ENCODE data around the gene NDOR1. TPM values are rescaled to one million over a fixed set of nuclear protein-coding genes. Genes with fewer than 3 reads are reported as not detected.

Gene NDOR1
- total RNA-seq, 1 donor from 2014 or later = 39.4 TPM

DNA sequence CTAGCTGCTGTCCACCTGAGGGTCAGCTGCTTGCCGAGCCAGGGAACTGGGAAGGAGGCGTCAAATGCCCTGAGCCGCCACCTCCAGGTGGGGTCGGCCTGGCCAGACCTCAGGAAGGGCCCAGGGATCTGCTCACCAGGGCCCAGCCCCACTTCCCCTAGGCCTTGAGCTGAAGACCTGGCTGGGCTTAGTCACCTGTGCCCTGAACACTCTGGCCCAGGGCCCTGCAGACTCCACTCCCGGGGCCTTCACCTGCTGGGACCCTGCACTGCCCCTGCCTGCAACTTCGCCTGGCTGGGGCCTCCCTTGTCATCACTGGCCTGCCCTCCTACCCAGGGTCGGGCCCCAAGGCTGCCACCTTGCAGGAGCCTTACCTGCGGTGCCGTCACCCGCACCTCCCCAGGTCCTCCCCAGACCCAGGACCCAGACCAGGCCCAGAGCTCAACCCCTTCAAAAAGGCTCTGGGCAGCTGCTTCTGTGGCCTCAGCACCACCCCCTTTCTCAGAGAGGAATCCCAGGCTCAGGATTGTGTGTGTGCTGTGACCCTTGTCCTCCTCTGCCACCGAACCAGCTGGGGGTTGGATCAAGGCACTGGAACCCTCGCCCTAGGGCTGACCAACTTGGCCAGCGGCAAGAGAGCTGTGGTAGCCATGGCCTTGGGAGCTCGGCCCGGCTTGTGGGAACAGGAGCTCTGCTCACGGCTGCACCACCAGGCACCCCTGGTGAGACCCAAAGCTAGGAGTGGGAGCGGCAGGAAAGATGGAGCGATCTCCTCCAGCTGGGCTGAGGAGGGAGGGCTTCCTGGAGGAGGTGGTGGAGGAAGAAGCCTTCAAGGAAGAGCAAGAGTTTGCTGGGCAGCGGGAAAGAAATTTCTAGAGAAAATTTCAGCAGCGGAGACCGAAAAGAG is 48.5 kb downstream of the NDOR1 start:
- H3K36me3 Mint-ChIP-seq (ENCODE audit: low read depth) = peaks cover 2% of the 10 kb centered on the region
- peak overlapping the region; percentile 97 for H3K4me3 Mint-ChIP-seq
- DNase-seq (ENCODE audit: low read depth, low spot score) = no peak

DNA sequence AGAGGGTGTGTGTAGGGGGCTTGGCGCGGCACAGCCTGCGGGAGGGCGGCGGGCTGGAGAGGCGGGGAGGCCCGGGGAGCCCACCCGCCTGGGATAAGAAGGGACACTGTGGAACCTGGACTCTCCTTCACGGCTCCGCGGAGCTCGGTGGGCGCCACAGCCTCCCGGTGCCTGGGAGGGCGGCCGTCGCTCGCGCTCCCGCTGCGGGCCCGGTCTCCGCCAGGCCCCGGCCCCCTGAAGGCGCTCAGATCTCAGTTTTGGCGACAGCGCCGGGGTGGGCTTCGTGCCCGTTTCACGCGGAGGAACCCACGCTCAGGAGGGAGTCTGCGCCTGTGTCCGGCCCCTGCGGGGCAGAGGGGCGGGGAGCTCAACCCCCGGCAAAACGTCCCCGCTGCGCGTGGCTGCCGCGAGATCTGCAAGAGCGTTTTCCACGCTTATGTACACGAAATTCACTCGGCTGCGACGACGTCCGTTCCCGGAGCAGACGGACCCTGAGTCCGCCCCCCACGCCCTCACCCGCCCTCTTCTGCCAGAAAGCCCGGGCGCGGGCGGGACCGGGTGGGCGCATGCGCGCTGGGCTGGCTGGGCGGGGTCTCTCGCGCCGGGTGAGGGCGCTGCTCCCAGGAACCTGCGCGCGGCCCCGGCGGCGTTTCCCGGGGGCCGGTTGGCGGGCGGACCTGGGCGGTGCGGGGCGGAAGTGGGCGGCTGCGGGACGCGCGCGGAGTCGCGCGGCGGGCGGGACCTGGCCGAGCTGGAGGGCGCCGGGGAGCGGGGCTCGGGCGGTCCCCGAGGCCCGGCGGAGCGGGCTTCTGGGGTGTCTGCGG is 49.3 kb downstream of the NDOR1 start, which contains the start of gene NELFB:
Gene NELFB, plus strand, starts transcription at position 704 of the 824 bp plus-strand sequence.
- TF ChIP-seq, protein P1, sequence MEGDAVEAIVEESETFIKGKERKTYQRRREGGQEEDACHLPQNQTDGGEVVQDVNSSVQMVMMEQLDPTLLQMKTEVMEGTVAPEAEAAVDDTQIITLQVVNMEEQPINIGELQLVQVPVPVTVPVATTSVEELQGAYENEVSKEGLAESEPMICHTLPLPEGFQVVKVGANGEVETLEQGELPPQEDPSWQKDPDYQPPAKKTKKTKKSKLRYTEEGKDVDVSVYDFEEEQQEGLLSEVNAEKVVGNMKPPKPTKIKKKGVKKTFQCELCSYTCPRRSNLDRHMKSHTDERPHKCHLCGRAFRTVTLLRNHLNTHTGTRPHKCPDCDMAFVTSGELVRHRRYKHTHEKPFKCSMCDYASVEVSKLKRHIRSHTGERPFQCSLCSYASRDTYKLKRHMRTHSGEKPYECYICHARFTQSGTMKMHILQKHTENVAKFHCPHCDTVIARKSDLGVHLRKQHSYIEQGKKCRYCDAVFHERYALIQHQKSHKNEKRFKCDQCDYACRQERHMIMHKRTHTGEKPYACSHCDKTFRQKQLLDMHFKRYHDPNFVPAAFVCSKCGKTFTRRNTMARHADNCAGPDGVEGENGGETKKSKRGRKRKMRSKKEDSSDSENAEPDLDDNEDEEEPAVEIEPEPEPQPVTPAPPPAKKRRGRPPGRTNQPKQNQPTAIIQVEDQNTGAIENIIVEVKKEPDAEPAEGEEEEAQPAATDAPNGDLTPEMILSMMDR (conservative IDR thresholded peaks at IDR 0.05) = no peak
- no peaks in the 10 kb centered on the region for H3K9me3 Mint-ChIP-seq
- peaks cover 2% of the 10 kb centered on the region for H3K36me3 Mint-ChIP-seq (ENCODE audit: low read depth)
- peaks cover 3% of the 10 kb centered on the region for H3K27me3 Mint-ChIP-seq (ENCODE audit: low read depth)
- peaks cover 13% of the 10 kb centered on the region for H3K4me1 Mint-ChIP-seq
- H3K27ac Mint-ChIP-seq (ENCODE audit: unreplicated experiment) = peak within 1 kb of the TSS; percentile 83
- DNase-seq (ENCODE audit: low read depth, low spot score) = peak; percentile 99
- H3K4me3 Mint-ChIP-seq = peak within 1 kb of the TSS; percentile 97

More for the DNA sequence above, 48.5 kb downstream of the NDOR1 start:
- TF ChIP-seq, protein P1 (conservative IDR thresholded peaks at IDR 0.05) = no peak
- H3K27ac Mint-ChIP-seq (ENCODE audit: unreplicated experiment) = peak overlapping the region; percentile 83
- H3K9me3 Mint-ChIP-seq = no peaks in the 10 kb centered on the region
- H3K4me1 Mint-ChIP-seq = peaks cover 13% of the 10 kb centered on the region
- peaks cover 3% of the 10 kb centered on the region for H3K27me3 Mint-ChIP-seq (ENCODE audit: low read depth)

DNA sequence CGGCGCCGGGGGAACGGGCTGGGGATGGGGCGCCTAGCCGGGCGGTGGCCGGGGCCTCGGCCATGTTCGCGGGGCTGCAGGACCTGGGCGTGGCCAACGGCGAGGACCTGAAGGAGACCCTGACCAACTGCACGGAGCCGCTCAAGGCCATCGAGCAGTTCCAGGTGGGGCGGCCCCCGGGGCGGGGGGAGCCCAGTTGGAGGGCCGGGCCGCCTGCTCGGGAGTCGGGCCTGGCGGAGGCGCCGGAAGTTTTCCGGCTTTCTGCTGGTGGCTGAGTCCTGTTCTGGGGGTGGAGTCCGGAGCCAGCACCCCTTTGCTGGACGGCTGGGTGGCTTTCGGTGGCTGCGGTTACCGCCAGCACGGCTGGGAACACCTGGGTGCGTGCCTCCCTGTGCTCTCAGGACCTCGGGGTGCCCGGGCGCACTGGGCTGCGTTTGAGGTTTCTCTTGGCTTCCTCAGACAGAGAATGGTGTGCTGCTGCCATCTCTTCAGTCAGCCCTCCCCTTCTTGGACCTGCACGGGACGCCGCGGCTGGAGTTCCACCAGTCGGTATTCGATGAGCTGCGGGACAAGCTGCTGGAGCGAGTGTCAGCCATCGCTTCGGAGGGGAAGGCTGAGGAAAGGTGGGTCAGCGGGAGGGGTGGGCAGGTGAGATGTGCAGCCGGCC is 50.1 kb downstream of the NDOR1 start:
- Mint-ChIP-seq H3K27ac (ENCODE audit: unreplicated experiment) (no peak overlapping the region), H3K4me1 (peaks cover 13% of the 10 kb centered on the region), H3K27me3 (ENCODE audit: low read depth) (peaks cover 3% of the 10 kb centered on the region), H3K4me3 (peak overlapping the region; percentile 88), H3K36me3 (ENCODE audit: low read depth) (peaks cover 2% of the 10 kb centered on the region), H3K9me3 (no peaks in the 10 kb centered on the region)
- TF ChIP-seq, protein P1 (conservative IDR thresholded peaks at IDR 0.05) = no peak
- no peak for DNase-seq (ENCODE audit: low read depth, low spot score)

DNA sequence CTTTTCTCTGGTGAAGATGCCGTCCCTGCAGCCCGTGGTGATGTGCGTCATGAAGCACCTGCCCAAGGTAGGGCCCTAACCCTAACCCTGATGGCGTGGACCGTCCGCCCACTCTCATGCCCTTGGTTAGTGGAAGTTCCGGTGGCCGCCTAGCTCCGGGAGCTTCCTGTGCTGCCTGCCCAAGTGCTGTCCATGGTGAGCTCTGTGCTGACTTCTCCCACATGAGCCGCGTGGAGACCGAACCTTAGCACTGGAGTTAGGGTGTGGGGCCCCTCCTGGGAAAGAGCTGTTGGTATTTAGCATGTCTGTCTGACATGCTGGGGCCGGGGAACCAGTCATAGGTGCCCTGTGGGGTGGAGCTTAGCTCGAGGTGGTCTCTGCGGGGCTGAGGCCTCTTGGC is 50.9 kb downstream of the NDOR1 start:
- DNase-seq (ENCODE audit: low read depth, low spot score) = no peak
- Mint-ChIP-seq H3K4me1 (peaks cover 8% of the 10 kb centered on the region), H3K36me3 (ENCODE audit: low read depth) (peaks cover 3% of the 10 kb centered on the region), H3K27ac (ENCODE audit: unreplicated experiment) (no peak overlapping the region), H3K4me3 (peak overlapping the region; percentile 88), H3K27me3 (ENCODE audit: low read depth) (peaks cover 3% of the 10 kb centered on the region), H3K9me3 (no peaks in the 10 kb centered on the region)
- TF ChIP-seq, protein P1 (conservative IDR thresholded peaks at IDR 0.05) = no peak

DNA sequence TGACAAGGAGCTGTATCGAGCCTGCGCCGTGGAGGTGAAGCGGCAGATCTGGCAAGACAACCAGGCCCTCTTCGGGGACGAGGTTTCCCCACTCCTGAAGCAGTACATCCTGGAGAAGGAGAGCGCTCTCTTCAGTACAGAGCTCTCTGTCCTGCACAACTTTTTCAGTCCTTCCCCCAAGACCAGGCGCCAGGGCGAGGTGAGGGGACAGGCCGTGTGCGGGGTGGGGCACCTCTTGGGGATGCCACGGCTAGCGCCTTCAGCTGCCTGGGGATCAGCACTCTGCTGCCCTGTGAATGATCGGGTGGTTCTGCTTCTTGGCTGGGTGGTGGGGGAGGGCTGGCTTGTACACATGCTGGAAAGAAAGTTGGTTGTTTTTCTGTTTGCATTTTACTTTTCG is 51.4 kb downstream of the NDOR1 start:
- H3K4me1 Mint-ChIP-seq = peaks cover 10% of the 10 kb centered on the region
- no peak for DNase-seq (ENCODE audit: low read depth, low spot score)
- H3K27ac Mint-ChIP-seq (ENCODE audit: unreplicated experiment) = no peak overlapping the region
- peaks cover 3% of the 10 kb centered on the region for H3K27me3 Mint-ChIP-seq (ENCODE audit: low read depth)
- H3K36me3 Mint-ChIP-seq (ENCODE audit: low read depth) = peaks cover 7% of the 10 kb centered on the region
- no peaks in the 10 kb centered on the region for H3K9me3 Mint-ChIP-seq
- TF ChIP-seq, protein P1 (conservative IDR thresholded peaks at IDR 0.05) = no peak
- H3K4me3 Mint-ChIP-seq = peak overlapping the region; percentile 88
